KOPT-K1 (cell line): ENCODE results near the gene TRIM43B.
"Not testable (repeated sequence)": the region's sequence is repeated elsewhere in the genome, so short reads cannot be mapped to it uniquely, and the experiment has no call there.

Experiments
- H3K27ac ChIP-seq: fragments of 200-600 bp; sonication (generic); 2 replicates; pipeline ENCODE4 v1.5.1; 2016; ENCODE audit warnings: antibody characterized with exemption, mild to moderate bottlenecking, low read depth, low read length; ENCODE audit not compliant: poor library complexity, severe bottlenecking
- H3K36me3 ChIP-seq: fragments of 200-600 bp; sonication (generic); 2 replicates; pipeline ENCODE4 v1.5.1; 2017; ENCODE audit warnings: antibody characterized with exemption, mild to moderate bottlenecking, low read length, moderate library complexity; ENCODE audit not compliant: insufficient read depth
- H3K9me3 ChIP-seq: fragments of 200-600 bp; sonication (generic); 2 replicates; pipeline ENCODE4 v1.5.1; 2017; ENCODE audit warnings: antibody characterized with exemption, low read length, mild to moderate bottlenecking; ENCODE audit not compliant: insufficient read depth, poor library complexity, severe bottlenecking

Gene TRIM43B

GRCh38 chr2:95463292-95463691, 21.3 kb downstream of the TRIM43B start:
- not testable (repeated sequence) for H3K27ac ChIP-seq, H3K36me3 ChIP-seq

GRCh38 chr2:95445317-95445716, 39.2 kb downstream of the TRIM43B start:
- H3K36me3 ChIP-seq, H3K9me3 ChIP-seq, H3K27ac ChIP-seq: not testable (repeated sequence)

More at GRCh38 chr2:95463292-95463691, 21.3 kb downstream of the TRIM43B start:
- H3K9me3 ChIP-seq, result not testable (repeated sequence)

DNA sequence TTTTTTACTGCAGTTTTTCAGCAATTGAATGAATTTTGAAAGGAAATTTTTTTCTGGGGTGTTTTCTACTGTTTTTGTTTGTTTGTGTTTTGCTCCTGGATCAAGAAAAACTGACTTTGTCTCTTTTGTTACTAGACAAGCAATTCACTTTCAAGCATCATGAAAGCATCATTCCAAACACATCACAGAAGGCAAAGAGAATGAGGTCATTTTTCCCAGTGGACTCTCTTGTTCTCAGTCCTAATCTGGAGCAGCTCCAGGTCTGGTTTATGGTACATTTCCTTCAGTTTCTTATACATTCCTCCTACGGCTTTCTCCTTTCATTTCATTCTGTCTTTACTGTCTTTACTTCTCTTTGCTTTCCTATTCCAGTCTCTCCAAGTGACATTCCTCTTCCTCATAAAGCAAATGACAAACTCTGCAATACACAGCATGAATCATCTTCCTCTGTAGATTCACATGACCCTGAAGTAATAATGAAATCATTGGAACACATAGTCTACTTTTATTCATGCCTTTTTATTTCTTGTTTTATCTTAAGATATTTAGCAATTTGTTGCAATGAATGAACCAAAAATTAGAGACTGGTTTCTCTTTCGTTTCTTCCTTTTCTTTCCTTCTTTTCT, 42.0 kb downstream of the TRIM43B start:
- H3K27ac ChIP-seq, H3K9me3 ChIP-seq, H3K36me3 ChIP-seq: not testable (repeated sequence)

DNA sequence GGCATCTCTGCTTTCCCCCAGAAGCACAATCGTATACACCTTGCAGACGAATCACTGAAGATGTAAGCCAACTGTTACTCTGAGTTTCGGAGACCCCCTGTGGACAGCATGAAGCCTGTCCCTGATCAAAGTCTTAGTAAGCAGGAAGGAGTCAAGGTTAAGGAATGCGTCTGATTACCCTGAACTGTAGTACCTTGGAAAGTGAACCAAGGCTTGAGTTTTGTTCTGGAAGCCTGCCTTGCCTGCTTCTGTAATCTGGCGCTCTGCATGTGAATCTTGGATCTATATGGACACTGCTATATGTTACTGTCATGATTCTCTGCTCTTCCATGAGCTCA, 48.7 kb downstream of the TRIM43B start:
- H3K36me3 ChIP-seq, H3K27ac ChIP-seq: not testable (repeated sequence)

DNA sequence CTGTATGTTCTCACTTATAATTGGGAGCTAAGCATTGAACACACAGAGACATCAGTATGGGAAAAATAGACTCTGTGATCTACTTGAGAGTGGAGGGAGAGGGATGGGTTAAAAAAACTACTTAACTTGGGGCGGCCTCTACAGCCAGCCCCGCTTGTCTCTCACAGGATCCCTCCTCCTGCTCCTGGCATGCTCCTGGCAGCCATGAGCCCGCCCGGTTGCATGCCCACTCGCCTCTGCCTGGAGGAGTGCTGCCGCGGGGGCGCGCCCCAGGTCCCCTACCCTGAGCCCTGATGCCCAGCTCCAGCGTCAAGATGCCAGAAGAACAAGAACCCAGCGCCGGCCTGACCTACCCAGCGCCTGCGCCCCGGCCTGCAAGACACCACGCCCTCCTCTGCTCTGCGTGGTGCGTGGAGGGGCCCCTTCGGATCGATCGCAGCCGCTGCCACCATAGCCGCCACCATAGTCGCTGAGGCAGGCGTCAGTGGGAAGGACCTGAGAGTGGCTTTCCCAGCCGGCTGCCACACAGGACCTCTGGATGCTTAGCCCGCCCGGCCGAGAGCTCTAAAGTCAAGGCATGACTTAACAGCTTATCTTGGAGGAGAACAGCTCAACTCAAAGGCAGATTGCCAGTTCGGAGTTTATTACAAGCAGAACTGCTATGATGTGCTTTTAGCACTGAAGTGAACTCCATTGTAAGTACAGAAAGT, 49.2 kb downstream of the TRIM43B start:
- not testable (repeated sequence) for H3K27ac ChIP-seq, H3K36me3 ChIP-seq, H3K9me3 ChIP-seq

More for the DNA sequence above, 48.7 kb downstream of the TRIM43B start:
- H3K9me3 ChIP-seq, result not testable (repeated sequence)

- H3K36me3 ChIP-seq, H3K27ac ChIP-seq, H3K9me3 ChIP-seq: not testable (repeated sequence)
Measured at GRCh38 chr2:95434507-95435076, 50.0 kb downstream of the TRIM43B start.

- not testable (repeated sequence) for H3K9me3 ChIP-seq, H3K27ac ChIP-seq, H3K36me3 ChIP-seq
Measured at GRCh38 chr2:95433973-95434372, 50.6 kb downstream of the TRIM43B start.

DNA sequence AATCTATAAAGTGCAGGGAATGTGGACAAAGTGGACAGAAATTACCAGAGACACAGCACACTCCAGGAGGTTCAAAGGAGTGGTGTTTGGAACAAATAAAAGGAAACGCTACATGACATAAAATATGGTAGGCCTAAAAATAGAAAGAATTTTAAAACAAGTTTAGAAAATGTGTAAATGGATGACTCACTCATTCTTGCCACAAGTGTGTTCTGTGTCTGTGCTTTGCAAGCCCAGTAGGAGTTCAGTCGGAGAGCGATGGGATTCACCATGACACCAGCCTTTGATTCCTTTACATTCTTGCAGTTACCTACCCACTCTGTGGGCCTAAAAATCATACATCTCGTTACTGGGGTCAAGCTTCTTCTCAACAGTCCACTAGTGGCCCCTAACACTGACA, 51.2 kb downstream of the TRIM43B start:
- H3K27ac ChIP-seq, H3K36me3 ChIP-seq, H3K9me3 ChIP-seq: not testable (repeated sequence)

- not testable (repeated sequence) for H3K36me3 ChIP-seq, H3K9me3 ChIP-seq, H3K27ac ChIP-seq
Measured at GRCh38 chr2:95429748-95430467, 54.6 kb downstream of the TRIM43B start.

- not testable (repeated sequence) for H3K9me3 ChIP-seq, H3K27ac ChIP-seq
Measured at GRCh38 chr2:95427196-95427867, 57.2 kb downstream of the TRIM43B start.

More at GRCh38 chr2:95427196-95427867, 57.2 kb downstream of the TRIM43B start:
- H3K36me3 ChIP-seq, result not testable (repeated sequence)
